BE2C (cell line): ENCODE measurements around the gene NUB1.

ENCODE experiments used
- DNase-seq: peaks from one replicate; pipeline ENCODE4 v3.0.0-alpha.2; 2020
- H3K27me3 ChIP-seq: fragments of 250-450 bp; sonication (Bioruptor Pico); 2 replicates; pipeline ENCODE4 v1.5.1; 2020; ENCODE audit warnings: mild to moderate bottlenecking
- H3K36me3 ChIP-seq: fragments of 250-450 bp; sonication (Bioruptor Pico); 2 replicates; pipeline ENCODE4 v1.5.1; 2020; ENCODE audit warnings: mild to moderate bottlenecking
- H3K4me1 ChIP-seq: fragments of 250-450 bp; sonication (Bioruptor Pico); 2 replicates; pipeline ENCODE4 v1.5.1; 2020
- H3K4me3 ChIP-seq: 2 replicates; pipeline ENCODE4 v1.5.1; 2011; ENCODE audit warnings: low read depth, low read length
- H3K9me3 ChIP-seq: fragments of 250-450 bp; sonication (Bioruptor Pico); 2 replicates; pipeline ENCODE4 v1.5.1; 2020
- CTCF ChIP-seq: IDR thresholded peaks from 2 replicates; pipeline ENCODE4 v1.5.1; 2012; ENCODE audit warnings: mild to moderate bottlenecking, low read depth, low read length

The NUB1 gene

GRCh38 chr7:151381348-151382078 lies 39.9 kb downstream of the NUB1 start:
- Histone ChIP-seq H3K4me3 (no peak overlapping the region), H3K4me1 (no peaks in the 10 kb centered on the region), H3K9me3 (no peaks in the 10 kb centered on the region), H3K36me3 (no peaks in the 10 kb centered on the region), H3K27me3 (no peaks in the 10 kb centered on the region)
- peak; percentile 63 for DNase-seq
- no peak for TF ChIP-seq CTCF

GRCh38 chr7:151382079-151382885 lies 40.7 kb downstream of the NUB1 start:
- Histone ChIP-seq H3K36me3 (no peaks in the 10 kb centered on the region), H3K4me3 (no peak overlapping the region), H3K9me3 (no peaks in the 10 kb centered on the region), H3K4me1 (no peaks in the 10 kb centered on the region), H3K27me3 (no peaks in the 10 kb centered on the region)
- no peak for DNase-seq
- TF ChIP-seq CTCF, result no peak

- no peaks in the 10 kb centered on the region for H3K4me1 ChIP-seq
- DNase-seq, result no peak
- H3K9me3 ChIP-seq, result no peaks in the 10 kb centered on the region
- no peaks in the 10 kb centered on the region for H3K27me3 ChIP-seq
- no peak for TF ChIP-seq CTCF
- no peak overlapping the region for H3K4me3 ChIP-seq
- no peaks in the 10 kb centered on the region for H3K36me3 ChIP-seq
These were observed 42.2 kb downstream of the NUB1 start for GRCh38 chr7:151383638-151384351.

DNA sequence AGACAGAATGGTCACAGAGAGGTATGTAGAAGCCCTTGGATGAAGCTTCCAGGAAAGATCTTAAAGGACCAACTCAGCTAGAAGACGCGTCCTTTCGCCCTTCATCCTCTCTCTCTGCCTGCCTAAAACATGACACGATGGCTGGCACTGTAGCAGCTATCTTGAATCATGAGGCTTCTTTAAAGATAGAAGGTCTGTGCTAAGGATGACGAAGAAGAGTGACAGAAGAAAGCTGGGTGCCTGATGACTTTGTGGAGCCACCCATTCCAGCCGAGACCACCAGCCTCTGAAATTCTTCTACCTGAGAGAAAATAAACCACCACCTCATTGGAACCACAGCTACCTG lies 42.7 kb downstream of the NUB1 start:
- no peaks in the 10 kb centered on the region for H3K9me3 ChIP-seq
- DNase-seq, result no peak

GRCh38 chr7:151384776-151385625 lies 43.4 kb downstream of the NUB1 start:
- H3K4me3 ChIP-seq, result no peak overlapping the region
- DNase-seq, result no peak
- TF ChIP-seq CTCF, result no peak
- H3K36me3 ChIP-seq, result no peaks in the 10 kb centered on the region
- no peaks in the 10 kb centered on the region for H3K27me3 ChIP-seq
- H3K9me3 ChIP-seq, result no peaks in the 10 kb centered on the region
- no peaks in the 10 kb centered on the region for H3K4me1 ChIP-seq

More for the DNA sequence above, 42.7 kb downstream of the NUB1 start:
- Histone ChIP-seq H3K36me3 (no peaks in the 10 kb centered on the region), H3K4me1 (no peaks in the 10 kb centered on the region), H3K4me3 (no peak overlapping the region), H3K27me3 (no peaks in the 10 kb centered on the region)
- no peak for TF ChIP-seq CTCF
